HG03066 (cell line): Measurements from ENCODE around the gene PRSS8.
"Not testable (repeated sequence)": the region's sequence is repeated elsewhere in the genome, so short reads cannot be mapped to it uniquely, and the experiment has no call there.

Experiments used
- ATAC-seq: cut with Tn5 transposase; IDR thresholded peaks from one replicate; pipeline ENCODE4 v1.9.1; 2021; ENCODE audit warnings: low read depth; ENCODE audit not compliant: unreplicated experiment

PRSS8 gene

GRCh38 chr16:31135535-31136286 is at the start of gene PRSS8:
PRSS8 (minus strand) TSS chr16:31135727; CDS start chr16:31135498, 229 bp downstream.
- no peak for ATAC-seq

- no peak for ATAC-seq
Observed at GRCh38 chr16:31184888-31185287, 49.4 kb upstream of the PRSS8 start.

GRCh38 chr16:31183432-31184428 is 48.2 kb upstream of the PRSS8 start:
- no peak for ATAC-seq

GRCh38 chr16:31182391-31182790 is 46.9 kb upstream of the PRSS8 start:
- ATAC-seq: no peak

- no peak for ATAC-seq
Observed at GRCh38 chr16:31181102-31181830, 45.7 kb upstream of the PRSS8 start.

- ATAC-seq: peak; percentile 46
Observed at GRCh38 chr16:31179747-31180459, 44.4 kb upstream of the PRSS8 start, which contains the start of gene FUS. FUS (plus strand) TSS chr16:31180139; CDS start chr16:31180215, 76 bp downstream.

- ATAC-seq: peak; percentile 1
Observed at GRCh38 chr16:31179219-31179746, 43.8 kb upstream of the PRSS8 start.

GRCh38 chr16:31177136-31177535 is 41.6 kb upstream of the PRSS8 start:
- no peak for ATAC-seq

GRCh38 chr16:31170048-31170447 is 34.5 kb upstream of the PRSS8 start:
- not testable (repeated sequence) for ATAC-seq

- no peak for ATAC-seq
Observed at GRCh38 chr16:31168848-31169247, 33.3 kb upstream of the PRSS8 start.

- no peak for ATAC-seq
Observed at GRCh38 chr16:31167315-31167714, 31.8 kb upstream of the PRSS8 start.

- ATAC-seq: no peak
Observed at GRCh38 chr16:31157136-31157535, 21.6 kb upstream of the PRSS8 start.

GRCh38 chr16:31150976-31151375 is 15.4 kb upstream of the PRSS8 start:
- not testable (repeated sequence) for ATAC-seq

- no peak for ATAC-seq
Observed at GRCh38 chr16:31149894-31150890, 14.7 kb upstream of the PRSS8 start, which contains the start of gene PRSS36. PRSS36 (minus strand) TSS chr16:31150066; CDS start chr16:31150035, 31 bp downstream.

- no peak for ATAC-seq
Observed at GRCh38 chr16:31149332-31149731, 13.8 kb upstream of the PRSS8 start.

- no peak for ATAC-seq
Observed at GRCh38 chr16:31148896-31149295, 13.4 kb upstream of the PRSS8 start.

- no peak for ATAC-seq
Observed at GRCh38 chr16:31148281-31148728, 12.8 kb upstream of the PRSS8 start.

GRCh38 chr16:31147574-31147973 is 12.0 kb upstream of the PRSS8 start:
- no peak for ATAC-seq
